CD14-positive monocyte (primary cell): Measurements from ENCODE around the gene ADAMTSL3. TPM values are rescaled to one million over a fixed set of nuclear protein-coding genes. Genes with fewer than 3 reads are reported as not detected.

Source experiments
- DNase-seq, 3 donors: peaks; one replicate each; pipeline ENCODE4 v3.0.0-alpha.2; 2011 to 2022
- H2AFZ ChIP-seq: 2 replicates; pipeline ENCODE4 v1.6.0; 2012; ENCODE audit warnings: mild to moderate bottlenecking, low read depth, low read length, inconsistent platforms; ENCODE audit not compliant: insufficient read depth, poor library complexity, severe bottlenecking
- H3K27ac ChIP-seq, 2 donors: 1 replicate in 1 of 2; 2 replicates in 1 of 2; pipeline ENCODE4 v1.5.1; 2012 to 2013; ENCODE audit warnings: low read length in 2 of 2, control low read depth in 1 of 2, inconsistent platforms in 1 of 2, low read depth in 1 of 2, mild to moderate bottlenecking in 1 of 2
- H3K27me3 ChIP-seq, 2 donors: one replicate each; pipeline versions ENCODE4 v1.6.0 to v1.6.1; 2011 to 2013; ENCODE audit warnings: low read length in 2 of 2; ENCODE audit not compliant: control insufficient read depth in 2 of 2, insufficient read depth in 2 of 2
- H3K36me3 ChIP-seq, 2 donors: replicated peaks in 1 of 2; 1 replicate in 1 of 2; 2 replicates in 1 of 2; pipeline versions ENCODE4 v1.5.1 to v1.6.1; 2012 to 2013; ENCODE audit warnings: low read length in 2 of 2, control low read depth in 1 of 2, inconsistent platforms in 1 of 2, mild to moderate bottlenecking in 1 of 2; ENCODE audit not compliant: insufficient read depth in 2 of 2, control insufficient read depth in 1 of 2
- H3K4me1 ChIP-seq, 2 donors: 1 replicate in 1 of 2; 2 replicates in 1 of 2; pipeline versions ENCODE4 v1.5.1 to v1.6.1; 2012 to 2013; ENCODE audit warnings: low read length in 2 of 2, control low read depth in 1 of 2, inconsistent platforms in 1 of 2, mild to moderate bottlenecking in 1 of 2, moderate library complexity in 1 of 2; ENCODE audit not compliant: insufficient read depth in 2 of 2, control insufficient read depth in 1 of 2
- H3K4me2 ChIP-seq: replicated peaks from 2 replicates; pipeline ENCODE3; 2012; ENCODE audit warnings: low read length, moderate library complexity, mild to moderate bottlenecking; ENCODE audit not compliant: poor library complexity, severe bottlenecking; ENCODE audit errors: extremely low read depth
- H3K4me3 ChIP-seq, 3 experiments: fragments of 200-600 bp in 1 of 3; sonication (generic) in 1 of 3; replicated peaks in 1 of 3; 1 replicate in 2 of 3; 2 replicates in 1 of 3; pipeline ENCODE4 v1.5.1; 2011 to 2013; ENCODE audit warnings: low read length in 3 of 3, mild to moderate bottlenecking in 3 of 3, control low read depth in 2 of 3, low read depth in 2 of 3, inconsistent platforms in 1 of 3, moderate library complexity in 1 of 3
- H3K79me2 ChIP-seq: 2 replicates; pipeline ENCODE4 v1.6.0; 2012; ENCODE audit warnings: mild to moderate bottlenecking, control low read depth, inconsistent platforms, low read length, moderate library complexity; ENCODE audit not compliant: insufficient read depth
- H3K9ac ChIP-seq: 2 replicates; pipeline ENCODE4 v1.6.0; 2017; ENCODE audit warnings: low read length, mild to moderate bottlenecking; ENCODE audit not compliant: insufficient read depth, poor library complexity, severe bottlenecking
- H3K9me3 ChIP-seq, 2 donors: replicated peaks in 1 of 2; 1 replicate in 1 of 2; 2 replicates in 1 of 2; pipeline versions ENCODE4 v1.5.1 to v1.6.1; 2012 to 2013; ENCODE audit warnings: low read length in 2 of 2, control low read depth in 1 of 2; ENCODE audit not compliant: control insufficient read depth in 1 of 2, insufficient read depth in 1 of 2
- H4K20me1 ChIP-seq: 2 replicates; pipeline ENCODE4 v1.6.0; 2012; ENCODE audit warnings: mild to moderate bottlenecking, low read length, control low read depth, moderate library complexity; ENCODE audit not compliant: insufficient read depth
- H3K27ac Mint-ChIP-seq, 7 donors: one replicate each; pipeline ENCODE4 v1.8.0; 2020; ENCODE audit warnings: mild to moderate bottlenecking in 7 of 7, mixed read lengths in 7 of 7, moderate library complexity in 6 of 7, inconsistent platforms in 2 of 7
- H3K27me3 Mint-ChIP-seq, 3 donors: one replicate each; pipeline ENCODE4 v1.8.0; 2021 to 2022; ENCODE audit warnings: low read depth in 3 of 3, mild to moderate bottlenecking in 3 of 3, mixed read lengths in 3 of 3, moderate library complexity in 3 of 3, inconsistent platforms in 1 of 3
- H3K36me3 Mint-ChIP-seq, 2 donors: one replicate each; pipeline ENCODE4 v1.8.0; 2020; ENCODE audit warnings: mixed read lengths in 2 of 2, inconsistent platforms in 1 of 2, mild to moderate bottlenecking in 1 of 2
- H3K4me1 Mint-ChIP-seq: one replicate; pipeline ENCODE4 v1.8.0; 2020; ENCODE audit warnings: mild to moderate bottlenecking, mixed read lengths
- H3K4me3 Mint-ChIP-seq, 2 donors: one replicate each; pipeline ENCODE4 v1.8.0; 2020; ENCODE audit warnings: mild to moderate bottlenecking in 2 of 2, mixed read lengths in 2 of 2, moderate library complexity in 1 of 2
- H3K9me3 Mint-ChIP-seq, 7 donors: one replicate each; pipeline ENCODE4 v1.8.0; 2020 to 2022; ENCODE audit warnings: mixed read lengths in 7 of 7, mild to moderate bottlenecking in 6 of 7, moderate library complexity in 6 of 7, inconsistent platforms in 2 of 7
- CTCF ChIP-seq: fragments of 200-600 bp; IDR thresholded peaks from one replicate; pipeline ENCODE4 v1.8.0; 2022; ENCODE audit warnings: antibody characterized with exemption, mild to moderate bottlenecking
- WGBS: methylation state at CpG from one replicate; pipeline ENCODE4 v1.1.5; 2013; ENCODE audit warnings: missing lambda C conversion rate; ENCODE audit not compliant: insufficient coverage; 5-methylcytosine and 5-hydroxymethylcytosine counted together
- intact Hi-C, 2 donors: fragments of 100-400 bp; cut with micrococcal nuclease; formaldehyde crosslinking; loops; one replicate each; pipeline versions ENCODE4 v1.15.0 to v1.15.1; 2023
- polyA plus RNA-seq, 3 donors: library from polyadenylated mRNA; depleted of rRNA in 1 of 3; unstranded in 2 of 3; stranded (reverse) in 1 of 3; fragments of 300-500 nt in 2 of 3; fragments of >200 nt in 1 of 3; fragmentation: Illumina TruSeq in 2 of 3; gene quantifications; 1 replicate in 2 of 3; 2 replicates in 1 of 3; pipeline ENCODE4 v1.2.3, GENCODE V29; 2012 to 2021

The ADAMTSL3 gene
- polyA plus RNA-seq, 3 donors: not detected

- Histone ChIP-seq H3K27me3 (no peaks in the 10 kb centered on the region), H2AFZ (no peak overlapping the region), H3K4me2 (no peak overlapping the region), H3K4me3 (no peak overlapping the region), H3K27ac (no peak overlapping the region), H3K79me2 (no peaks in the 10 kb centered on the region), H3K9me3 (no peaks in the 10 kb centered on the region), H3K4me1 (no peaks in the 10 kb centered on the region), H3K9ac (no peak overlapping the region), H3K36me3 (no peaks in the 10 kb centered on the region), H4K20me1 (no peaks in the 10 kb centered on the region)
- peaks cover 0 to 3% (median 0%) of the 10 kb centered on the region in 3 donors for H3K27me3 Mint-ChIP-seq
- H3K27ac Mint-ChIP-seq: no peak overlapping the region
- intact Hi-C loops: loop anchor here in 1 of 2 donors (10.0 kb wide), 1 partner anchor 58 kb away; no protein-coding TSS in a partner anchor
- no peak for TF ChIP-seq CTCF
- DNase-seq: no peak
- H3K4me3 Mint-ChIP-seq: no peak overlapping the region
- H3K9me3 Mint-ChIP-seq: peaks cover 0 to 8% (median 0%) of the 10 kb centered on the region in 7 donors
- H3K36me3 Mint-ChIP-seq: no peaks in the 10 kb centered on the region
- WGBS: no CpG with 5 or more reads among the region's 2 CpGs
- H3K4me1 Mint-ChIP-seq: no peaks in the 10 kb centered on the region
Measured at GRCh38 chr15:83886321-83886720, 232.4 kb downstream of the ADAMTSL3 start.

- H3K9me3 Mint-ChIP-seq: peaks cover 0 to 5% (median 0%) of the 10 kb centered on the region in 7 donors
- H3K36me3 Mint-ChIP-seq: no peaks in the 10 kb centered on the region
- H2AFZ ChIP-seq: no peak overlapping the region
- intact Hi-C loops: loop anchor here in 1 of 2 donors (10.0 kb wide), 1 partner anchor 57 kb away; no protein-coding TSS in a partner anchor
- H3K4me1 ChIP-seq: no peaks in the 10 kb centered on the region
- no peak overlapping the region for H3K27ac ChIP-seq
- 100% methylated on average over 2 of the region's 2 CpGs for WGBS
- no peak overlapping the region for H3K4me3 ChIP-seq
- DNase-seq: no peak
- no peaks in the 10 kb centered on the region for H3K27me3 Mint-ChIP-seq
- H3K9me3 ChIP-seq: no peaks in the 10 kb centered on the region
- H3K9ac ChIP-seq: no peak overlapping the region
- no peaks in the 10 kb centered on the region for H3K4me1 Mint-ChIP-seq
- no peak overlapping the region for H3K4me3 Mint-ChIP-seq
- no peaks in the 10 kb centered on the region for H4K20me1 ChIP-seq
- no peak overlapping the region for H3K27ac Mint-ChIP-seq
- no peak for TF ChIP-seq CTCF
- H3K79me2 ChIP-seq: no peaks in the 10 kb centered on the region
- no peak overlapping the region for H3K4me2 ChIP-seq
- no peaks in the 10 kb centered on the region for H3K27me3 ChIP-seq
- H3K36me3 ChIP-seq: no peaks in the 10 kb centered on the region
Measured at GRCh38 chr15:83887404-83887803, 233.5 kb downstream of the ADAMTSL3 start.
